Neural progenitor cell (in vitro differentiated cells): ENCODE measurements around the gene GHR. TPM values are rescaled to one million over a fixed set of nuclear protein-coding genes. Genes with fewer than 3 reads are reported as not detected.

Source experiments
- DNase-seq: peaks from one replicate; pipeline ENCODE4 v3.0.0-alpha.2; 2016; ENCODE audit warnings: low spot score
- H2AFZ ChIP-seq: fragments of 200-600 bp; sonication (generic); replicated peaks from 2 replicates; pipeline ENCODE4 v1.6.1; 2016; ENCODE audit warnings: antibody characterized with exemption
- H3F3A ChIP-seq: fragments of 200-600 bp; sonication (generic); 2 replicates; pipeline ENCODE4 v1.6.1; 2016; ENCODE audit warnings: antibody characterized with exemption, low read depth
- H3K27ac ChIP-seq: fragments of 200-600 bp; sonication (generic); 2 replicates; pipeline ENCODE4 v1.5.1; 2016; ENCODE audit warnings: mild to moderate bottlenecking
- H3K27me3 ChIP-seq: fragments of 200-600 bp; sonication (generic); 2 replicates; pipeline ENCODE4 v1.6.1; 2016; ENCODE audit warnings: mild to moderate bottlenecking, moderate library complexity
- H3K36me3 ChIP-seq: fragments of 200-600 bp; sonication (generic); 2 replicates; pipeline ENCODE4 v1.5.1; 2016
- H3K4me1 ChIP-seq: fragments of 200-600 bp; sonication (generic); 2 replicates; pipeline ENCODE4 v1.6.1; 2016; ENCODE audit warnings: mixed run types
- H3K4me2 ChIP-seq: fragments of 200-600 bp; sonication (generic); 2 replicates; pipeline ENCODE4 v1.6.1; 2016
- H3K4me3 ChIP-seq: fragments of 200-600 bp; sonication (generic); 2 replicates; pipeline ENCODE4 v1.5.1; 2016
- H3K79me2 ChIP-seq: fragments of 200-600 bp; sonication (generic); 2 replicates; pipeline ENCODE4 v1.6.1; 2016; ENCODE audit warnings: low read depth
- H3K9ac ChIP-seq: fragments of 200-600 bp; sonication (generic); 2 replicates; pipeline ENCODE4 v1.6.1; 2016
- H3K9me3 ChIP-seq: fragments of 200-600 bp; sonication (generic); 2 replicates; pipeline ENCODE4 v1.5.1; 2016; ENCODE audit warnings: low read depth
- H4K20me1 ChIP-seq: fragments of 200-600 bp; sonication (generic); 2 replicates; pipeline ENCODE4 v1.6.1; 2016; ENCODE audit warnings: low read depth
- H3K27ac Mint-ChIP-seq: 3 replicates; pipeline ENCODE4 v1.8.0; 2021; ENCODE audit warnings: mixed read lengths
- H3K27me3 Mint-ChIP-seq: 2 replicates; pipeline ENCODE4 v1.8.0; 2022; ENCODE audit warnings: low read depth, mild to moderate bottlenecking, inconsistent platforms, moderate library complexity, mixed read lengths; ENCODE audit not compliant: insufficient read depth
- H3K36me3 Mint-ChIP-seq: 3 replicates; pipeline ENCODE4 v1.8.0; 2021; ENCODE audit warnings: mixed read lengths
- H3K4me1 Mint-ChIP-seq: 3 replicates; pipeline ENCODE4 v1.8.0; 2021; ENCODE audit warnings: mixed read lengths
- H3K4me3 Mint-ChIP-seq: 3 replicates; pipeline ENCODE4 v1.8.0; 2021; ENCODE audit warnings: mild to moderate bottlenecking, moderate library complexity, mixed read lengths
- H3K9me3 Mint-ChIP-seq: 3 replicates; pipeline ENCODE4 v1.8.0; 2020; ENCODE audit warnings: mixed read lengths
- EZH2 ChIP-seq: fragments of 200-600 bp; sonication (generic); IDR thresholded peaks from 2 replicates; pipeline ENCODE4 v1.6.1; 2017; ENCODE audit warnings: antibody characterized with exemption, mild to moderate bottlenecking, moderate library complexity
- EZH2phosphoT487 ChIP-seq: fragments of 200-600 bp; sonication (generic); IDR thresholded peaks from 2 replicates; pipeline ENCODE4 v1.6.1; 2017; ENCODE audit warnings: antibody characterized with exemption
- total RNA-seq: library from RNA; depleted of rRNA; stranded (reverse); fragments of >200 nt; gene quantifications from 2 replicates; pipeline ENCODE4 v1.2.3, GENCODE V29; 2015; ENCODE audit warnings: low replicate concordance
- TF ChIP-seq, protein P1 (sequence below): fragments of 200-600 bp; sonication (generic); IDR thresholded peaks from 2 replicates; pipeline ENCODE4 v1.5.1; 2017; ENCODE audit warnings: antibody characterized with exemption, mild to moderate bottlenecking

The GHR gene
- total RNA-seq, 1 donor from 2014 or later, result 0.07 TPM

DNA sequence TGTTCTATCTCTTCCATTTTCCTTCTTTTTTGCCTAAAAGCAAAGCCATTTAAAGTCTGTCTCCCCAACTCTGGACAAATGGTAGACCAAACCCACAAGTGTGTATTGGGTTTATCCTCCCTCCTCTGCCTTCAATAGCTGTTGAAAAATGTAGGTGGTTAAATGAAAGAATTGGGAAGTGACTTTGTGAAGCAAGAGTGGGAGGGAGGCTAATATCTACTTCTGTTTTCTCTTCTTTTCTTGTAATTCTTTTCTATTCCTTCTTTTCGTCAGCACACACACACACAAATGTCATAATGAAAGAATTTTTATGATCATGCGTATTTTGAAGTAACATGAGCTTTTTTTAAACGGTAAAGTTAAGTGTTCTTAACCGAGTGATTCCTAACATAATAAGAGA, 337.2 kb downstream of the GHR start:
- H3K36me3 Mint-ChIP-seq, result no peaks in the 10 kb centered on the region
- no peak overlapping the region for H3K27ac Mint-ChIP-seq
- no peaks in the 10 kb centered on the region for H3K79me2 ChIP-seq
- H3K9me3 ChIP-seq, result no peaks in the 10 kb centered on the region
- H3K9ac ChIP-seq, result no peak overlapping the region
- H3K4me2 ChIP-seq, result no peak overlapping the region
- no peak overlapping the region for H3K4me3 Mint-ChIP-seq
- H4K20me1 ChIP-seq, result no peaks in the 10 kb centered on the region
- no peaks in the 10 kb centered on the region for H3K36me3 ChIP-seq
- no peak overlapping the region for H3K27ac ChIP-seq
- no peaks in the 10 kb centered on the region for H3K4me1 ChIP-seq
- H3F3A ChIP-seq, result no peaks in the 10 kb centered on the region
- TF ChIP-seq, protein P1, sequence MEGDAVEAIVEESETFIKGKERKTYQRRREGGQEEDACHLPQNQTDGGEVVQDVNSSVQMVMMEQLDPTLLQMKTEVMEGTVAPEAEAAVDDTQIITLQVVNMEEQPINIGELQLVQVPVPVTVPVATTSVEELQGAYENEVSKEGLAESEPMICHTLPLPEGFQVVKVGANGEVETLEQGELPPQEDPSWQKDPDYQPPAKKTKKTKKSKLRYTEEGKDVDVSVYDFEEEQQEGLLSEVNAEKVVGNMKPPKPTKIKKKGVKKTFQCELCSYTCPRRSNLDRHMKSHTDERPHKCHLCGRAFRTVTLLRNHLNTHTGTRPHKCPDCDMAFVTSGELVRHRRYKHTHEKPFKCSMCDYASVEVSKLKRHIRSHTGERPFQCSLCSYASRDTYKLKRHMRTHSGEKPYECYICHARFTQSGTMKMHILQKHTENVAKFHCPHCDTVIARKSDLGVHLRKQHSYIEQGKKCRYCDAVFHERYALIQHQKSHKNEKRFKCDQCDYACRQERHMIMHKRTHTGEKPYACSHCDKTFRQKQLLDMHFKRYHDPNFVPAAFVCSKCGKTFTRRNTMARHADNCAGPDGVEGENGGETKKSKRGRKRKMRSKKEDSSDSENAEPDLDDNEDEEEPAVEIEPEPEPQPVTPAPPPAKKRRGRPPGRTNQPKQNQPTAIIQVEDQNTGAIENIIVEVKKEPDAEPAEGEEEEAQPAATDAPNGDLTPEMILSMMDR, result no peak
- TF ChIP-seq EZH2phosphoT487 (no peak), EZH2 (no peak)
- peaks cover 2% of the 10 kb centered on the region for H3K27me3 Mint-ChIP-seq
- H3K9me3 Mint-ChIP-seq, result peaks cover 3% of the 10 kb centered on the region
- no peak overlapping the region for H2AFZ ChIP-seq
- no peak overlapping the region for H3K4me3 ChIP-seq
- no peak for DNase-seq
- H3K4me1 Mint-ChIP-seq, result no peaks in the 10 kb centered on the region
- H3K27me3 ChIP-seq, result no peaks in the 10 kb centered on the region

DNA sequence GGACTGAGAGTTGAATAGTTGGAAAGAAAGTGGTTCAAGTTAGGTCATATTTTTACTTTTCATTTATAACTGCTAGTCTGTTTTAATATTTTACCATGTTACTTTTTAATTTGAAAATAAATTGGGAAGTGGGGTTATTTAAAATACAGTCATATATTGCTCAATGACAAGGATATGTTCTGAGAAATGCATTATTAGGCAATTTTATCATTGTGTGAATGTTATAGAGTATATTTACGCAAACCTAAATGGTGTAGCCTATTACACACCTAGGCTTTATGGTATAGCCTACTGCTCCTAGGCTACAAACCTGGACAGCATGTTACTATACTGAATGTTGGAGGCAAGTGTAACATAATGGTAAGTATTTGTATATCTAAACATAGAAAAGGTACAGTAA, 338.6 kb downstream of the GHR start:
- no peak overlapping the region for H3K27ac ChIP-seq
- H3K4me3 Mint-ChIP-seq, result no peak overlapping the region
- H3K36me3 ChIP-seq, result no peaks in the 10 kb centered on the region
- H3K9me3 ChIP-seq, result no peaks in the 10 kb centered on the region
- H3K36me3 Mint-ChIP-seq, result no peaks in the 10 kb centered on the region
- no peak overlapping the region for H3K4me2 ChIP-seq
- no peaks in the 10 kb centered on the region for H3K27me3 Mint-ChIP-seq
- no peaks in the 10 kb centered on the region for H4K20me1 ChIP-seq
- no peaks in the 10 kb centered on the region for H3K27me3 ChIP-seq
- H3K4me1 Mint-ChIP-seq, result no peaks in the 10 kb centered on the region
- H3K4me3 ChIP-seq, result no peak overlapping the region
- no peak for DNase-seq
- H3K4me1 ChIP-seq, result no peaks in the 10 kb centered on the region
- H3F3A ChIP-seq, result no peaks in the 10 kb centered on the region
- no peak overlapping the region for H2AFZ ChIP-seq
- H3K9ac ChIP-seq, result no peak overlapping the region
- no peaks in the 10 kb centered on the region for H3K79me2 ChIP-seq
- H3K27ac Mint-ChIP-seq, result no peak overlapping the region
- TF ChIP-seq EZH2phosphoT487, result no peak
- no peak for TF ChIP-seq EZH2
- TF ChIP-seq, protein P1, result no peak
- H3K9me3 Mint-ChIP-seq, result peaks cover 3% of the 10 kb centered on the region

DNA sequence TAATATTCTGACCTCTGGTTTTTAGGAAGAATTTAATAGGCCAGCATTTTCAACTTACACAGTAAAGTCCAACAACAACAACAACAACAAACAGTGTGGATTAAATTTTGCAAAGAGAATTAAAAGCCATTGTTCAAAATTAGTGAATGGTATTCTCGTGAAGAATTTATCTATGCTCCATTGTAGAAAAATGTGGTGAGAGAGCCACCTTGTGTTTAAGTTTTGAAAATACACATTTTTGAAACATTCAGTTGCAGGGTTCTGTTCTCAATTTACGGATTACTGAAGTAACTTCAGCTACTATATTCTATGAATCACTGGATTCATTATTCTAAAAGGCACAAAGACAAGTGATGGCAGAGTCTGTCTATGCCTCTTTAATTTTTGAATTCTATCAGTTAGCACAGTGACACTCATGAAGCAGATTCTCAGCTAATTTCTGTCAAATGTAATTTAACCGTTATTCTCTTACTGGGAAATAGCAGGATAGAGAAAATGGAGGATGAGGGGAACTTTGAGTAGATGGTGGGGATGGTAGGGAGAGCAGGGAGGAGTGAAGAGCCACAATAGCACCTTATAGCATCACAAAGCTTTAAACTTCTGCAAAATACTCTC, 344.4 kb downstream of the GHR start:
- no peak overlapping the region for H3K27ac ChIP-seq
- H3K36me3 Mint-ChIP-seq, result no peaks in the 10 kb centered on the region
- no peak overlapping the region for H3K4me3 Mint-ChIP-seq
- peaks cover 3% of the 10 kb centered on the region for H3K9me3 Mint-ChIP-seq
- H3K36me3 ChIP-seq, result peaks cover 8% of the 10 kb centered on the region
- no peaks in the 10 kb centered on the region for H3K27me3 Mint-ChIP-seq
- H3K27me3 ChIP-seq, result no peaks in the 10 kb centered on the region
- no peak overlapping the region for H3K4me3 ChIP-seq
- no peaks in the 10 kb centered on the region for H3K4me1 Mint-ChIP-seq
- H4K20me1 ChIP-seq, result no peaks in the 10 kb centered on the region
- no peak overlapping the region for H3K9ac ChIP-seq
- TF ChIP-seq, protein P1, result peak; percentile 67
- no peak for TF ChIP-seq EZH2phosphoT487
- no peak for TF ChIP-seq EZH2
- H3K27ac Mint-ChIP-seq, result no peak overlapping the region
- peak; percentile 34 for DNase-seq
- H3K9me3 ChIP-seq, result no peaks in the 10 kb centered on the region
- H2AFZ ChIP-seq, result no peak overlapping the region
- no peaks in the 10 kb centered on the region for H3F3A ChIP-seq
- no peaks in the 10 kb centered on the region for H3K4me1 ChIP-seq
- no peaks in the 10 kb centered on the region for H3K79me2 ChIP-seq
- H3K4me2 ChIP-seq, result no peak overlapping the region
